PFSK-1 (cell line): ENCODE measurements around the gene GABBR2.

Experiments
- POLR2AphosphoS5 ChIP-seq: IDR thresholded peaks from 2 replicates; pipeline ENCODE4 v1.6.1; 2012; ENCODE audit warnings: low read depth, mild to moderate bottlenecking, control low read depth, low read length, moderate library complexity
- SIN3A ChIP-seq: IDR thresholded peaks from 2 replicates; pipeline ENCODE4 v1.6.1; 2012; ENCODE audit warnings: mild to moderate bottlenecking, low read length, moderate library complexity, borderline replicate concordance; ENCODE audit not compliant: insufficient read depth
- TF ChIP-seq, protein P1 (sequence below), 2 experiments: IDR thresholded peaks; 2 replicates each; pipeline versions ENCODE4 v1.6.1 to v1.8.0; 2011 to 2012; ENCODE audit warnings: low read depth in 2 of 2, low read length in 2 of 2, control low read depth in 1 of 2, inconsistent platforms in 1 of 2, mild to moderate bottlenecking in 1 of 2, moderate library complexity in 1 of 2; ENCODE audit not compliant: insufficient read depth in 1 of 2

DNA sequence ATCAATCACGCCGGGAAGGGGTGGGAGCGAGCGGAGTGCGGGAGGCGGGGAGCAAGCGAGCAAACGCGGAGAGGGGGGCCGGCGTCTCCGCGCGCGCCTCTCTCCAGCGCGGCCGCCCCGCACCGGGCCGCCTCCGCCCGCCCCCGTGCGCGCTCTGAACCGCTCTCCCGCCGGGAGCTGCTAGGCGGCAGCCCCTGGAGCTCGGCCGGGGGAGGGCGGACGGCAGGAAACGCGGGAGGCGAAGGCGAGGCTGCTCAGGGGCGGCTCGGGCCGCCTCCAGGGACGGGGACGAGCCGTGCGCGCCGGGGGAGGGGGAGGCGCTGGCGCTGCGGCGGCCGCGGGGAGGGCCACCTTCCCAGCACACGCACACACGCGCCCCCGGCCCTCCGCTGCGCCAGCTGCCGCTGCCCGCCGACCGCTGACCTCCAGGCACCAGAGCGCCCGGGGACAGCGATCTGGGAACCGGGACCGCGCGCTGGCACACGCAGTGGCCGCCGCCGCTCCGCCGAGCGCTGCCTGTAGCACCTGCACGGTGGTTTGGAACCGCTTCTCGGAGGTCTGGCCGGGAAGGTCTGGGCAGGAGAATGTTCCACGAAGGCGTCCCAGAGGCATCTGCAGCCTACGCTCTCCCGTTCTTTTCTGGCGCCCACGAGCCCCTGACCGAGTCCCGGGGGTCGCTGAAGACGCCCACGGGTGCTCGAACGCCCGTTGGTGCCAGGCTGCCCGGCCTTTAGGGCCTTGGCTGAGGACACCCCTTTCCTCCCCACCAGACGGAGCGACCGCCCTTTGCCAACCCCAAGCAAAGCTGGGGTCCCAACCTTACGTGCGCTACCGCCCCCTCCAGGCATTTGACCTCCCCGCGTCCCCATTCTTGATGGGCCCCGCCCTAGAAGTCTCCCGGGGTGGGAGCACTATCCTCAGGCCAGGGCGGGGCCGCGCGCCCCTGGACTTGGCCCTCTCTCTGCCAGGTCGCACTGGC lies at the start of gene GABBR2:
- TF ChIP-seq SIN3A (no peak), POLR2AphosphoS5 (no peak)
- TF ChIP-seq, protein P1, sequence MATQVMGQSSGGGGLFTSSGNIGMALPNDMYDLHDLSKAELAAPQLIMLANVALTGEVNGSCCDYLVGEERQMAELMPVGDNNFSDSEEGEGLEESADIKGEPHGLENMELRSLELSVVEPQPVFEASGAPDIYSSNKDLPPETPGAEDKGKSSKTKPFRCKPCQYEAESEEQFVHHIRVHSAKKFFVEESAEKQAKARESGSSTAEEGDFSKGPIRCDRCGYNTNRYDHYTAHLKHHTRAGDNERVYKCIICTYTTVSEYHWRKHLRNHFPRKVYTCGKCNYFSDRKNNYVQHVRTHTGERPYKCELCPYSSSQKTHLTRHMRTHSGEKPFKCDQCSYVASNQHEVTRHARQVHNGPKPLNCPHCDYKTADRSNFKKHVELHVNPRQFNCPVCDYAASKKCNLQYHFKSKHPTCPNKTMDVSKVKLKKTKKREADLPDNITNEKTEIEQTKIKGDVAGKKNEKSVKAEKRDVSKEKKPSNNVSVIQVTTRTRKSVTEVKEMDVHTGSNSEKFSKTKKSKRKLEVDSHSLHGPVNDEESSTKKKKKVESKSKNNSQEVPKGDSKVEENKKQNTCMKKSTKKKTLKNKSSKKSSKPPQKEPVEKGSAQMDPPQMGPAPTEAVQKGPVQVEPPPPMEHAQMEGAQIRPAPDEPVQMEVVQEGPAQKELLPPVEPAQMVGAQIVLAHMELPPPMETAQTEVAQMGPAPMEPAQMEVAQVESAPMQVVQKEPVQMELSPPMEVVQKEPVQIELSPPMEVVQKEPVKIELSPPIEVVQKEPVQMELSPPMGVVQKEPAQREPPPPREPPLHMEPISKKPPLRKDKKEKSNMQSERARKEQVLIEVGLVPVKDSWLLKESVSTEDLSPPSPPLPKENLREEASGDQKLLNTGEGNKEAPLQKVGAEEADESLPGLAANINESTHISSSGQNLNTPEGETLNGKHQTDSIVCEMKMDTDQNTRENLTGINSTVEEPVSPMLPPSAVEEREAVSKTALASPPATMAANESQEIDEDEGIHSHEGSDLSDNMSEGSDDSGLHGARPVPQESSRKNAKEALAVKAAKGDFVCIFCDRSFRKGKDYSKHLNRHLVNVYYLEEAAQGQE (IDR thresholded peaks at IDR 0.05; ENCODE audit: insufficient read depth in 1 of 2, low read depth in 2 of 2, low read length in 2 of 2) = no peak
